ENCODE measurements around the gene SDK1. TPM values are rescaled to one million over a fixed set of nuclear protein-coding genes. Genes with fewer than 3 reads are reported as not detected.

The SDK1 gene
- total RNA-seq, 1 experiment from 2014 or later, result 7.1 TPM

GRCh38 chr7:4149236-4149635 lies 848.2 kb downstream of the SDK1 start:
- no peaks in the 10 kb centered on the region for H3K9me3 ChIP-seq
- H3K36me3 ChIP-seq (ENCODE audit: control insufficient read depth, insufficient read depth, low read length), result no peaks in the 10 kb centered on the region
- ChIA-PET POLR2A (no interaction called here), CTCF (no interaction called here)
- no peak overlapping the region for H3K4me3 Mint-ChIP-seq (ENCODE audit: unreplicated experiment)
- no peak overlapping the region for H3K27ac Mint-ChIP-seq (ENCODE audit: unreplicated experiment)
- H3K4me3 ChIP-seq (ENCODE audit: low read depth, low read length), result no peak overlapping the region
- H3K36me3 Mint-ChIP-seq (ENCODE audit: insufficient read depth, unreplicated experiment), result no peaks in the 10 kb centered on the region
- BruUV-seq (replicated peaks), result no TSS peak
- intact Hi-C loops (cut with micrococcal nuclease; ENCODE audit: unreplicated experiment), result no loop called here
- no peaks in the 10 kb centered on the region for H3K27me3 Mint-ChIP-seq (ENCODE audit: insufficient read depth, unreplicated experiment)
- no peaks in the 10 kb centered on the region for H3K27me3 ChIP-seq (replicated peaks; ENCODE audit: control insufficient read depth, insufficient read depth, low read length)
- no peak for DNase-seq
- TF ChIP-seq CTCF (IDR thresholded peaks at IDR 0.05; ENCODE audit: insufficient read depth in 1 of 2, low read depth in 1 of 2, low read length in 1 of 2, severe bottlenecking in 1 of 2, unreplicated experiment in 1 of 2), result no peak
- H3K4me1 ChIP-seq, result no peaks in the 10 kb centered on the region
- no peaks in the 10 kb centered on the region for H3K9me3 Mint-ChIP-seq (ENCODE audit: unreplicated experiment)
- no peaks in the 10 kb centered on the region for H3K4me1 Mint-ChIP-seq (ENCODE audit: low read depth, unreplicated experiment)

- Mint-ChIP-seq H3K4me3 (ENCODE audit: unreplicated experiment) (no peak overlapping the region), H3K27ac (ENCODE audit: unreplicated experiment) (no peak overlapping the region), H3K9me3 (ENCODE audit: unreplicated experiment) (no peaks in the 10 kb centered on the region), H3K4me1 (ENCODE audit: low read depth, unreplicated experiment) (no peaks in the 10 kb centered on the region), H3K27me3 (ENCODE audit: insufficient read depth, unreplicated experiment) (no peaks in the 10 kb centered on the region), H3K36me3 (ENCODE audit: insufficient read depth, unreplicated experiment) (no peaks in the 10 kb centered on the region)
- no peak overlapping the region for H3K4me3 ChIP-seq (ENCODE audit: low read depth, low read length)
- no peaks in the 10 kb centered on the region for H3K36me3 ChIP-seq (ENCODE audit: control insufficient read depth, insufficient read depth, low read length)
- no peaks in the 10 kb centered on the region for H3K27me3 ChIP-seq (replicated peaks; ENCODE audit: control insufficient read depth, insufficient read depth, low read length)
- DNase-seq, result no peak
- H3K9me3 ChIP-seq, result no peaks in the 10 kb centered on the region
- ChIA-PET POLR2A (no interaction called here), CTCF (no interaction called here)
- intact Hi-C loops (cut with micrococcal nuclease; ENCODE audit: unreplicated experiment), result no loop called here
- no TSS peak for BruUV-seq (replicated peaks)
- no peaks in the 10 kb centered on the region for H3K4me1 ChIP-seq
- no peak for TF ChIP-seq CTCF (IDR thresholded peaks at IDR 0.05; ENCODE audit: insufficient read depth in 1 of 2, low read depth in 1 of 2, low read length in 1 of 2, severe bottlenecking in 1 of 2, unreplicated experiment in 1 of 2)
Measured at GRCh38 chr7:4149645-4150044, 848.6 kb downstream of the SDK1 start.

GRCh38 chr7:4150731-4151130 lies 849.7 kb downstream of the SDK1 start:
- BruUV-seq (replicated peaks), result no TSS peak
- intact Hi-C loops (cut with micrococcal nuclease; ENCODE audit: unreplicated experiment), result no loop called here
- Mint-ChIP-seq H3K4me1 (ENCODE audit: low read depth, unreplicated experiment) (no peaks in the 10 kb centered on the region), H3K36me3 (ENCODE audit: insufficient read depth, unreplicated experiment) (no peaks in the 10 kb centered on the region), H3K4me3 (ENCODE audit: unreplicated experiment) (no peak overlapping the region), H3K27me3 (ENCODE audit: insufficient read depth, unreplicated experiment) (no peaks in the 10 kb centered on the region), H3K9me3 (ENCODE audit: unreplicated experiment) (no peaks in the 10 kb centered on the region), H3K27ac (ENCODE audit: unreplicated experiment) (no peak overlapping the region)
- Histone ChIP-seq H3K4me1 (0 out of 2 replicates have a peak, but pooled peaks cover 1% of the 10 kb centered on the region), H3K36me3 (ENCODE audit: control insufficient read depth, insufficient read depth, low read length) (no peaks in the 10 kb centered on the region), H3K9me3 (no peaks in the 10 kb centered on the region), H3K27me3 (replicated peaks; ENCODE audit: control insufficient read depth, insufficient read depth, low read length) (no peaks in the 10 kb centered on the region), H3K4me3 (ENCODE audit: low read depth, low read length) (no peak overlapping the region)
- DNase-seq, result no peak
- POLR2A ChIA-PET, result no interaction called here
- CTCF ChIA-PET, result no interaction called here
- no peak for TF ChIP-seq CTCF (IDR thresholded peaks at IDR 0.05; ENCODE audit: insufficient read depth in 1 of 2, low read depth in 1 of 2, low read length in 1 of 2, severe bottlenecking in 1 of 2, unreplicated experiment in 1 of 2)

Measured in Caco-2 (cell line).